ENCODE data around the gene LPCAT2. TPM values are rescaled to one million over a fixed set of nuclear protein-coding genes. Genes with fewer than 3 reads are reported as not detected.

The LPCAT2 gene
- total and polyA plus RNA-seq, 2 of the 13 experiments (the other 11 are each of a cell fraction or from before 2014, with no cell fraction given), result 9.9 to 17.6 TPM

GRCh38 chr16:55492756-55493380 lies 16.0 kb upstream of the LPCAT2 start:
- no TSS peak for BruUV-seq (replicated peaks)
- in situ Hi-C loops (cut with HindIII; ENCODE audit: extremely low pct_ligation_motif_present, low pct_unique_long_range_greater_than_20kb), result loop anchor here (5.0 kb wide), 1 partner anchor 49 kb away; no protein-coding TSS in a partner anchor

More at GRCh38 chr16:55492756-55493380, 16.0 kb upstream of the LPCAT2 start:
- H3K4me2 ChIP-seq (ENCODE audit: low read depth, low read length), result no peak overlapping the region
- no peaks in the 10 kb centered on the region for H3K36me3 ChIP-seq (replicated peaks in 1 of 2; ENCODE audit: control insufficient read depth in 1 of 2, insufficient read depth in 2 of 2, low read length in 2 of 2)
- H3K79me2 ChIP-seq (ENCODE audit: insufficient read depth, low read length), result no peaks in the 10 kb centered on the region
- 28% methylated on average over 9 of the region's 10 CpGs for WGBS (ENCODE audit: low lambda C conversion rate)
- H3K9ac ChIP-seq (ENCODE audit: insufficient read depth, low read depth, low read length), result no peak overlapping the region
- no peak for FAIRE-seq
- POLR2A ChIA-PET, result no interaction called here
- H2AFZ ChIP-seq (ENCODE audit: low read length), result no peak overlapping the region
- TF ChIP-seq, protein P1, sequence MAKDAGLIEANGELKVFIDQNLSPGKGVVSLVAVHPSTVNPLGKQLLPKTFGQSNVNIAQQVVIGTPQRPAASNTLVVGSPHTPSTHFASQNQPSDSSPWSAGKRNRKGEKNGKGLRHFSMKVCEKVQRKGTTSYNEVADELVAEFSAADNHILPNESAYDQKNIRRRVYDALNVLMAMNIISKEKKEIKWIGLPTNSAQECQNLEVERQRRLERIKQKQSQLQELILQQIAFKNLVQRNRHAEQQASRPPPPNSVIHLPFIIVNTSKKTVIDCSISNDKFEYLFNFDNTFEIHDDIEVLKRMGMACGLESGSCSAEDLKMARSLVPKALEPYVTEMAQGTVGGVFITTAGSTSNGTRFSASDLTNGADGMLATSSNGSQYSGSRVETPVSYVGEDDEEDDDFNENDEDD (CRISPR knock-in tag; IDR thresholded peaks at IDR 0.05; ENCODE audit: borderline replicate concordance), result no peak
- TF ChIP-seq SRF (IDR thresholded peaks at IDR 0.05; ENCODE audit: low read depth, low read length) (no peak), MED13 (CRISPR knock-in tag; IDR thresholded peaks at IDR 0.05) (no peak), ZNF572 (CRISPR knock-in tag; IDR thresholded peaks at IDR 0.05) (no peak), PRMT3 (CRISPR knock-in tag; IDR thresholded peaks at IDR 0.05; ENCODE audit: borderline replicate concordance, low read depth) (no peak), BRD4 (CRISPR knock-in tag; IDR thresholded peaks at IDR 0.05) (no peak), ZFP36L2 (CRISPR knock-in tag; IDR thresholded peaks at IDR 0.05) (no peak), ZNF224 (CRISPR knock-in tag; IDR thresholded peaks at IDR 0.05) (no peak), ZNF441 (CRISPR knock-in tag; IDR thresholded peaks at IDR 0.05; ENCODE audit: borderline replicate concordance) (no peak), HOXA9 (CRISPR knock-in tag; IDR thresholded peaks at IDR 0.05; ENCODE audit: borderline replicate concordance) (no peak), PRPF4 (IDR thresholded peaks at IDR 0.05; ENCODE audit: low read depth, low read length, poor library complexity, severe bottlenecking) (no peak), KAT7 (CRISPR knock-in tag; IDR thresholded peaks at IDR 0.05; ENCODE audit: borderline replicate concordance) (no peak), CEBPG (CRISPR knock-in tag; IDR thresholded peaks at IDR 0.05) (no peak), ZNF816 (CRISPR knock-in tag; IDR thresholded peaks at IDR 0.05; ENCODE audit: borderline replicate concordance) (no peak), ZKSCAN1 (IDR thresholded peaks at IDR 0.05; ENCODE audit: low read length) (no peak), ZNF557 (CRISPR knock-in tag; IDR thresholded peaks at IDR 0.05) (no peak)
- peaks cover 37% of the 10 kb centered on the region for H3K4me1 ChIP-seq (ENCODE audit: insufficient read depth, low read length)
- intact Hi-C loops (cut with micrococcal nuclease; ENCODE audit: unreplicated experiment), result no loop called here
- CTCF ChIA-PET (ENCODE audit: low intra/inter-chr PET ratio, low total read pairs), result no interaction called here
- no peak overlapping the region for H3K27ac ChIP-seq (ENCODE audit: extremely low read length, insufficient read depth, low read length)
- DNase-seq (ENCODE audit: low spot score), result no peak
- no peaks in the 10 kb centered on the region for H3K9me3 ChIP-seq (ENCODE audit: low read length)
- no peaks in the 10 kb centered on the region for H3K27me3 ChIP-seq (ENCODE audit: control insufficient read depth in 1 of 2, insufficient read depth in 2 of 2, low read length in 2 of 2)
- ATAC-seq, result no peak
- no peak overlapping the region for H3K4me3 ChIP-seq (replicated peaks in 1 of 3; ENCODE audit: insufficient read depth in 1 of 3, low read depth in 2 of 3, low read length in 3 of 3)
- H4K20me1 ChIP-seq (ENCODE audit: insufficient read depth, low read length), result no peaks in the 10 kb centered on the region

Data from HepG2 (cell line).